Mucosa of rectum (tissue), 2 donors: Measurements from ENCODE around the gene CPT1C.

Source experiments
- H3K27ac ChIP-seq, 2 donors: one replicate each; pipeline ENCODE4 v1.7.0; 2013; ENCODE audit warnings: inconsistent platforms in 2 of 2, low read depth in 2 of 2, low read length in 2 of 2
- H3K27me3 ChIP-seq, 2 donors: one replicate each; pipeline ENCODE4 v1.7.0; 2013; ENCODE audit warnings: low read length in 2 of 2; ENCODE audit not compliant: control insufficient read depth in 2 of 2, insufficient read depth in 2 of 2
- H3K36me3 ChIP-seq, 2 donors: one replicate each; pipeline ENCODE4 v1.7.0; 2013; ENCODE audit warnings: low read length in 2 of 2; ENCODE audit not compliant: control insufficient read depth in 2 of 2, insufficient read depth in 2 of 2
- H3K4me1 ChIP-seq, 2 donors: one replicate each; pipeline ENCODE4 v1.7.0; 2013; ENCODE audit warnings: low read length in 2 of 2, mild to moderate bottlenecking in 1 of 2; ENCODE audit not compliant: control insufficient read depth in 2 of 2, insufficient read depth in 2 of 2
- H3K4me3 ChIP-seq, 2 donors: one replicate each; pipeline ENCODE4 v1.7.0; 2013; ENCODE audit warnings: low read length in 2 of 2
- H3K9ac ChIP-seq, 2 donors: one replicate each; pipeline ENCODE4 v1.7.0; 2013; ENCODE audit warnings: low read length in 2 of 2, low read depth in 1 of 2, mild to moderate bottlenecking in 1 of 2
- H3K9me3 ChIP-seq, 2 donors: one replicate each; pipeline ENCODE4 v1.7.0; 2013; ENCODE audit warnings: low read length in 2 of 2; ENCODE audit not compliant: control insufficient read depth in 2 of 2
- donor health status: healthy.
- donor health status: Normal muscosa, but diverticular disease.

The CPT1C gene

DNA sequence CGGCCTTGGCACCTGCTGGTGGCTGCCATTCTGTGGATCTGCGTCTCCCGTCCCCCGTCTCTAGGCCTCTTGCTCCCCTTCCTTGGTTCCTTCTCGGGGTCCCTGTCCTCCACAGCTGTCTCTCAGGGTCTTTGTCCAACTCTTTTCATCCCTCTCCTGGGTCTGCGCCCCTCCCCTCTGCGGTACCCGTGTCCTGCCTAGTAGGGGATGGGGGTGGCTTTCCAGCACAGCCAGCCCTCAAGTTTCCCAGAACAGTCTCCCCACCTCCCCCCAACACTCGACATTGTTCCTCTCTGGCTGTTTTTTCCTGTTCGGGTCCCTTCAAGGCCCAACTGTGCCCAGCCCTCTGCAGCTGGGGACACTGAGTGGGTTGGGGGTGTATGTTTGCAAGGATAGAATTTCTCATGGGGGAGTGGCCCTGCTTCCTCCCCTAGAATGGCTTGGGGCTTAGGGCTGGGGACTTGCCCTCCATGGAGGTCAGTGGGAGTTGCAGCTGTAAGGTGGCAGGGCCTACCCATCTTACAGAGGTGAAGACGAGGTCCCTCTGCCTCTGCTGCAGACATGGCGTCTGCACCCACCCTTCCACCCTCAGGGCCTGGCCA, 2.3 kb upstream of the CPT1C start:
- Histone ChIP-seq H3K27ac (peak overlapping the region in 1 of 2 donors; percentile 30), H3K4me1 (peaks cover 13 to 14% of the 10 kb centered on the region in 2 donors), H3K4me3 (no peak overlapping the region), H3K27me3 (peaks cover 10 to 14% of the 10 kb centered on the region in 2 donors), H3K36me3 (peaks cover 12 to 19% of the 10 kb centered on the region in 2 donors), H3K9ac (no peak overlapping the region), H3K9me3 (no peaks in the 10 kb centered on the region)

GRCh38 chr19:49689133-49690078, 1.5 kb upstream of the CPT1C start, which contains the start of gene ADM5:
TSS of gene ADM5 (plus strand) at chr19:49689594. CDS start at chr19:49689838, 244 bp downstream.
- H3K27me3 ChIP-seq = peaks cover 10 to 14% of the 10 kb centered on the region in 2 donors
- peak within 1 kb of the TSS; percentile 17 to 30 for H3K27ac ChIP-seq
- H3K9me3 ChIP-seq = no peaks in the 10 kb centered on the region
- peaks cover 13 to 14% of the 10 kb centered on the region in 2 donors for H3K4me1 ChIP-seq
- peaks cover 8 to 13% of the 10 kb centered on the region in 2 donors for H3K36me3 ChIP-seq
- H3K9ac ChIP-seq = peak within 1 kb of the TSS; percentile 17 to 41
- peak within 1 kb of the TSS; percentile 48 to 59 for H3K4me3 ChIP-seq

DNA sequence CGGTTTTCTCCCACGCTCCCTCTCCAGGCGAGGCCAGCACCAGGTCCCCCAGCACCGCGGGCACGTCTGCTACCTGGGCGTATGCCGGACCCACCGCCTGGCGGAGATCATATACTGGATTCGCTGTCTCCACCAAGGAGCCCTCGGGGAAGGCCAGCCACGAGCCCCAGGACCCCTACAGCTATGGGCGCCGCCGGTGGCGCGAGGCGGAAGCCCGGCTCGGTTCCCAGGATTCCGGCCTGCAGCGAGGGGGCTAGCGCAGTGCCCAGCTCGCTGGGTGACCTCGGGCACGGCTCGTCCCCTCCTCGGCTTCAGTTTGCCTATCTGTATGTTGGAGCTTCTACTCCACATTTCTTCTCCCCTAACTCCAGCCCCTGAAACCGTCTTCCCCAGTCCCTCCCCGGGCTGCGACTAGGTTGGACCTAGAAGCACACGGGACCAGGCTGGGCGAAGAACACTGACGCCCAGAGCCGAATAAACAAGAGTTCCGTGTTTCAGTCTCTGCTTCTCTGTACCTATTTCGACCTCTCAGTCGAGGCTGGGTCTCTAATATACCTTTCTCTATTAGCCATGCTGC, 749 bp upstream of the CPT1C start:
- Histone ChIP-seq H3K36me3 (peaks cover 8 to 9% of the 10 kb centered on the region in 2 donors), H3K4me1 (peaks cover 13 to 14% of the 10 kb centered on the region in 2 donors), H3K9me3 (no peaks in the 10 kb centered on the region), H3K27ac (peak overlapping the region in 1 of 2 donors; percentile 17), H3K27me3 (peaks cover 10 to 14% of the 10 kb centered on the region in 2 donors), H3K4me3 (peak overlapping the region; percentile 48 to 59), H3K9ac (peak overlapping the region; percentile 17 to 41)

DNA sequence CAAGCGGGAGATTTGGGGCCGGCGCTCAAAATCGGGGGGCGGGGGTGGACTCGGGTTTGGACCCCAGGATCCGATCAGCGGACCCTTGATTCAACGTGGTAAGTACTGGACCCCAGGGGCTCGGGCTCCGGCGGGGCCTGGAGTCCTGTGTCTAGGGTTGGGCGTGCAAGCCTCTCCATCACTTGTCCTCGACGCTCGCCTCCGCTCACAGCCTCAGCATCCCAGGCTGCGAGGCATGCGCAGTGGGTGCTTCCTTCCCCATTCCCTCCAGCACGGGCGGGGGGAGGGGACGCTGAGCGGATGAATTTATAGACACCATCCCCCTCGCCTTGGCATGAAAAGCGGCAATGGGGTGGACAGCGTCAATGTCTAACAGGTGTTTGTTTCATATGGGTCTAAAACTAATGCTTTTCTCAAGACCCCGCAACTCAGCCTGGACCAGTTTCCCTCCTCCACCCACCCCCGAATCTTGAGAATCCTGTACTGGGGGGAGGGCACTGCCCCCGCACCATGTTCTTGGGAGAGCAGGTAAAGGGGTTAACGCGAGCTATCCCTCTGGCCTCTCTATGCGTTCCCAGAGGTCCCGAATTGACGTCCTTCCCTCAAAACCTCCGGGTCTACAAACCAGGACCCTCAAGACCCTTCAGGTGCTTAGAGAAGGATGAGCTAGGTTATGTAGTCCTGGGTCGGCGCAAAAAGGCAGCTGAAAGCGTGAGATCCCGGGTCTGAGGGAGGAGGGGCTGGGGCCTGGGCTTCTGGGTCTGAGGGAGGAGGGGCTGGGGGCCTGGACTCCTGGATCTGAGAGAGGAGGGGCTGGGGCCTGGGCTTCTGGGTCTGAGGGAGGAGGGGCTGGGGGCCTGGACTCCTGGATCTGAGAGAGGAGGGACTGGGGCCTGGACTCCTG, 579 bp downstream of the CPT1C start:
- Histone ChIP-seq H3K27ac (no peak overlapping the region), H3K4me1 (peaks cover 13 to 14% of the 10 kb centered on the region in 2 donors)

DNA sequence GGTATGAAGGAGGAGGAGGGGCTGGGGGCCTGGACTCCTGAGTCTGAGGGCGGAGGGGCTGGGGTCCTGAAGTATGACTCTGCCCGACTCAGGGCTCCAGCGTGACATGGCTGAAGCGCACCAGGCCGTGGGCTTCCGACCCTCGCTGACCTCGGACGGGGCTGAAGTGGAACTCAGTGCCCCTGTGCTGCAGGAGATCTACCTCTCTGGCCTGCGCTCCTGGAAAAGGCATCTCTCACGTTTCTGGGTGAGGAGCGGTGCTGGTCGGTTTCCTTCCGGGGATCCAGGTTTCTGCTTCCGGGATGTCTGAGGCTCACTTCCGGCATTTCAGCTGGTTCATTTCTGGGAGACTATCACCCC, 1.2 kb downstream of the CPT1C start:
- H3K4me3 ChIP-seq = no peak overlapping the region
- H3K27me3 ChIP-seq = peaks cover 10 to 14% of the 10 kb centered on the region in 2 donors
- H3K4me1 ChIP-seq = peaks cover 13 to 14% of the 10 kb centered on the region in 2 donors
- no peaks in the 10 kb centered on the region for H3K9me3 ChIP-seq
- no peak overlapping the region for H3K27ac ChIP-seq
- no peaks in the 10 kb centered on the region for H3K36me3 ChIP-seq
- H3K9ac ChIP-seq = no peak overlapping the region

More for the DNA sequence above, 579 bp downstream of the CPT1C start:
- H3K9me3 ChIP-seq = no peaks in the 10 kb centered on the region
- H3K4me3 ChIP-seq = peak overlapping the region in 1 of 2 donors; percentile 59
- no peaks in the 10 kb centered on the region for H3K36me3 ChIP-seq
- H3K27me3 ChIP-seq = peaks cover 10 to 14% of the 10 kb centered on the region in 2 donors
- H3K9ac ChIP-seq = no peak overlapping the region

GRCh38 chr19:49696115-49696514, 5.2 kb downstream of the CPT1C start:
- Histone ChIP-seq H3K4me3 (no peak overlapping the region), H3K9ac (no peak overlapping the region), H3K4me1 (no peaks in the 10 kb centered on the region), H3K9me3 (no peaks in the 10 kb centered on the region), H3K36me3 (no peaks in the 10 kb centered on the region), H3K27me3 (peaks cover 7 to 10% of the 10 kb centered on the region in 2 donors), H3K27ac (no peak overlapping the region)

- Histone ChIP-seq H3K4me1 (no peaks in the 10 kb centered on the region), H3K4me3 (no peak overlapping the region), H3K36me3 (no peaks in the 10 kb centered on the region), H3K27ac (no peak overlapping the region), H3K27me3 (peaks cover 0 to 4% of the 10 kb centered on the region in 2 donors), H3K9me3 (no peaks in the 10 kb centered on the region), H3K9ac (no peak overlapping the region)
These were observed 5.9 kb downstream of the CPT1C start for GRCh38 chr19:49696865-49697264.

DNA sequence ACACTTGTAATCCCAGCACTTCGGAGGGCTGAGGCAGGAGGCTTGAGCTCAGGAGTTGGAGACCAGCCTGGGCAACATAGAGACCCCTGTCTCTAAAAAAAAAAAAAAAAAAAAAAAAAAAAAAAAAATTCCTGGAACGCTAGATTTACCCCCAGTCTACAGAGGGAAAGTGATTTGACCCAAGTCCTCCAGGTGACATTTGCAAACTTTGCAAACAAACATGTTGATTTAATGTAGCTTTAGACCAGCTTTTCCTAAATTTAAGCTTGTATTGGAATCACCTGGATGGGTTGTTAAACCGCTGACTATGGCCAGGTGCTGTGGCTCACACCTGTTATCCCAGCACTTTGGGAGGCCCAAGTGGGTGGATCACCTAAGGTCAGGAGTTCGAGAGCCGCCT, 8.4 kb downstream of the CPT1C start:
- Histone ChIP-seq H3K4me3 (no peak overlapping the region), H3K36me3 (no peaks in the 10 kb centered on the region), H3K27ac (no peak overlapping the region), H3K27me3 (no peaks in the 10 kb centered on the region), H3K9me3 (no peaks in the 10 kb centered on the region), H3K4me1 (no peaks in the 10 kb centered on the region), H3K9ac (no peak overlapping the region)

DNA sequence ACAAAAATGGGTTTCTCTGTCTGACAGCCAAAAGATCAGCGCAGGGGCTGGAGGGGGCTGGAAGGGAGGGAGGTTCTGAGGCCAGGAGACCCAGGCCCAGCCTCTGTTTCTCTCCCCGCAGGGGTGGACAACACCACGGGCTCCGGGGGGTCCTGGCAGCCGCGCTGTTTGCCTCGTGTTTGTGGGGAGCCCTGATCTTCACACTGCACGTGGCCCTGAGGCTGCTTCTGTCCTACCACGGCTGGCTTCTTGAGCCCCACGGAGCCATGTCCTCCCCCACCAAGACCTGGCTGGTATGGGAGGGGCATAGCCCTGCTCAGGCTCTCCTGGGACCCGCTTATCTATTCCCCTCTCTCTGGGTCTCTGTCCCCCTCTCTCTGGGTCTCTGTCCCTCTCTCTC, 9.6 kb downstream of the CPT1C start:
- Histone ChIP-seq H3K4me1 (no peaks in the 10 kb centered on the region), H3K9ac (no peak overlapping the region), H3K27me3 (no peaks in the 10 kb centered on the region), H3K9me3 (no peaks in the 10 kb centered on the region), H3K27ac (no peak overlapping the region), H3K4me3 (no peak overlapping the region), H3K36me3 (no peaks in the 10 kb centered on the region)
